HEK293 (cell line): ENCODE measurements around the gene PIGL.

Source experiments
- BCL11B ChIP-seq: fragments of 450-650 bp; formaldehyde crosslinking; IDR thresholded peaks from 2 replicates; pipeline ENCODE4 v1.5.1; 2016; ENCODE audit warnings: low read depth, missing biosample characterization, missing genetic modification characterization
- CTCF ChIP-seq: fragments of 450-650 bp; formaldehyde crosslinking; IDR thresholded peaks from 2 replicates; pipeline ENCODE4 v1.5.1; 2016; ENCODE audit warnings: missing biosample characterization, missing genetic modification characterization
- HOXA7 ChIP-seq: sonication (generic); formaldehyde crosslinking; IDR thresholded peaks from 2 replicates; pipeline ENCODE4 v1.8.1; 2022; ENCODE audit warnings: missing genetic modification reagents, borderline replicate concordance
- HOXD13 ChIP-seq: sonication (generic); formaldehyde crosslinking; IDR thresholded peaks from 2 replicates; pipeline ENCODE4 v1.8.0; 2022; ENCODE audit warnings: missing genetic modification reagents, borderline replicate concordance
- KLF17 ChIP-seq: fragments of 450-650 bp; formaldehyde crosslinking; IDR thresholded peaks from 2 replicates; pipeline ENCODE4 v1.5.1; 2016; ENCODE audit warnings: missing biosample characterization, missing genetic modification characterization
- PRDM1 ChIP-seq: fragments of 450-650 bp; formaldehyde crosslinking; IDR thresholded peaks from 2 replicates; pipeline ENCODE4; 2016; ENCODE audit warnings: missing biosample characterization, missing genetic modification characterization
- SALL2 ChIP-seq: fragments of 450-650 bp; formaldehyde crosslinking; IDR thresholded peaks from 2 replicates; pipeline ENCODE4 v1.5.0; 2017; ENCODE audit warnings: missing biosample characterization, mild to moderate bottlenecking, missing genetic modification characterization, borderline replicate concordance
- SP3 ChIP-seq: fragments of 450-650 bp; formaldehyde crosslinking; IDR thresholded peaks from 2 replicates; pipeline ENCODE4 v1.5.1; 2016; ENCODE audit warnings: missing biosample characterization, missing genetic modification characterization
- SP7 ChIP-seq: fragments of 450-650 bp; formaldehyde crosslinking; IDR thresholded peaks from 2 replicates; pipeline ENCODE4 v1.5.1; 2016; ENCODE audit warnings: missing biosample characterization, missing genetic modification characterization
- ZBTB11 ChIP-seq: fragments of 450-650 bp; formaldehyde crosslinking; conservative IDR thresholded peaks from 2 replicates; pipeline ENCODE4 v1.5.1; 2016; ENCODE audit warnings: low read depth, missing biosample characterization, missing genetic modification characterization
- ZBTB17 ChIP-seq: fragments of 450-650 bp; formaldehyde crosslinking; IDR thresholded peaks from 2 replicates; pipeline ENCODE4 v1.5.1; 2016; ENCODE audit warnings: missing biosample characterization, missing genetic modification characterization
- ZNF132 ChIP-seq: fragments of 450-650 bp; formaldehyde crosslinking; IDR thresholded peaks from 2 replicates; pipeline ENCODE4 v1.5.1; 2017; ENCODE audit warnings: missing biosample characterization, missing genetic modification characterization, borderline replicate concordance
- ZNF148 ChIP-seq: fragments of 450-650 bp; formaldehyde crosslinking; IDR thresholded peaks from 2 replicates; pipeline ENCODE4 v1.5.0; 2017; ENCODE audit warnings: missing biosample characterization, missing genetic modification characterization, borderline replicate concordance
- ZNF214 ChIP-seq: fragments of 450-650 bp; formaldehyde crosslinking; IDR thresholded peaks from 2 replicates; pipeline ENCODE4 v1.5.1; 2017; ENCODE audit warnings: missing biosample characterization, mild to moderate bottlenecking, missing genetic modification characterization, borderline replicate concordance
- ZNF26 ChIP-seq: fragments of 450-650 bp; formaldehyde crosslinking; IDR thresholded peaks from 2 replicates; pipeline ENCODE4 v1.5.1; 2016; ENCODE audit warnings: missing biosample characterization, missing genetic modification characterization
- ZNF266 ChIP-seq: fragments of 450-650 bp; formaldehyde crosslinking; IDR thresholded peaks from 2 replicates; pipeline ENCODE4 v1.5.1; 2016; ENCODE audit warnings: missing biosample characterization, missing genetic modification characterization, low read depth
- ZNF302 ChIP-seq: fragments of 450-650 bp; formaldehyde crosslinking; IDR thresholded peaks from 2 replicates; pipeline ENCODE4 v1.5.1; 2016; ENCODE audit warnings: missing biosample characterization, missing genetic modification characterization, low read depth
- ZNF335 ChIP-seq: fragments of 450-650 bp; formaldehyde crosslinking; conservative IDR thresholded peaks from 2 replicates; pipeline ENCODE4 v1.5.1; 2016; ENCODE audit warnings: missing biosample characterization, missing genetic modification characterization
- ZNF350 ChIP-seq: fragments of 450-650 bp; formaldehyde crosslinking; IDR thresholded peaks from 2 replicates; pipeline ENCODE4 v1.5.0; 2017; ENCODE audit warnings: missing biosample characterization, mild to moderate bottlenecking, missing genetic modification characterization
- ZNF354C ChIP-seq: fragments of 450-650 bp; formaldehyde crosslinking; IDR thresholded peaks from 2 replicates; pipeline ENCODE4 v1.5.1; 2016; ENCODE audit warnings: missing biosample characterization, missing genetic modification characterization, low read depth, borderline replicate concordance
- ZNF530 ChIP-seq: fragments of 450-650 bp; formaldehyde crosslinking; IDR thresholded peaks from 2 replicates; pipeline ENCODE4 v1.5.1; 2016; ENCODE audit warnings: low read depth, missing biosample characterization, missing genetic modification characterization
- ZNF610 ChIP-seq: fragments of 450-650 bp; formaldehyde crosslinking; IDR thresholded peaks from 2 replicates; pipeline ENCODE4 v1.5.1; 2016; ENCODE audit warnings: missing biosample characterization, missing genetic modification characterization, borderline replicate concordance
- ZNF621 ChIP-seq: fragments of 450-650 bp; formaldehyde crosslinking; IDR thresholded peaks from 2 replicates; pipeline ENCODE4 v1.5.1; 2017; ENCODE audit warnings: missing biosample characterization, missing genetic modification characterization
- ZNF623 ChIP-seq: fragments of 450-650 bp; formaldehyde crosslinking; IDR thresholded peaks from 2 replicates; pipeline ENCODE4 v1.5.1; 2016; ENCODE audit warnings: missing biosample characterization, missing genetic modification characterization
- ZNF626 ChIP-seq: fragments of 450-650 bp; sonication (Bioruptor Pico); formaldehyde crosslinking; IDR thresholded peaks from 2 replicates; pipeline ENCODE4 v1.5.1; 2018; ENCODE audit warnings: missing biosample characterization, missing genetic modification characterization, inconsistent platforms
- ZNF837 ChIP-seq: fragments of 450-650 bp; formaldehyde crosslinking; IDR thresholded peaks from 2 replicates; pipeline ENCODE4 v1.5.1; 2016; ENCODE audit warnings: missing biosample characterization, missing genetic modification characterization
- ZSCAN4 ChIP-seq: fragments of 450-650 bp; formaldehyde crosslinking; IDR thresholded peaks from 2 replicates; pipeline ENCODE4 v1.5.1; 2017; ENCODE audit warnings: missing biosample characterization, missing genetic modification characterization

The PIGL gene

GRCh38 chr17:16353317-16354174, 136.5 kb downstream of the PIGL start, which contains the start of gene CENPV (continued):
- TF ChIP-seq ZNF354C (no peak), ZNF530 (no peak), ZNF623 (tag by site-specific recombination) (no peak), HOXD13 (CRISPR knock-in tag) (no peak), ZNF214 (no peak), ZSCAN4 (tag by site-specific recombination) (no peak), SP3 (tag by site-specific recombination) (no peak), SP7 (tag by site-specific recombination) (0 out of 2 replicates have a peak, but pooled peaks have one; percentile 51), ZNF621 (tag by site-specific recombination) (no peak), KLF17 (tag by site-specific recombination) (no peak), SALL2 (tag by site-specific recombination) (no peak), ZNF626 (no peak), ZNF837 (tag by site-specific recombination) (no peak), CTCF (tag by site-specific recombination) (peak; percentile 19; the same call in 1 of the 2 replicates), PRDM1 (tag by site-specific recombination) (no peak), ZNF148 (tag by site-specific recombination) (no peak), ZNF266 (tag by site-specific recombination) (no peak), ZBTB17 (tag by site-specific recombination) (peak; percentile 44; the same call in 1 of the 2 replicates), ZNF335 (tag by site-specific recombination) (peak; percentile 91), ZNF26 (tag by site-specific recombination) (no peak), ZNF302 (tag by site-specific recombination) (no peak), ZNF350 (tag by site-specific recombination) (no peak), ZNF132 (tag by site-specific recombination) (no peak), ZBTB11 (tag by site-specific recombination) (no peak), BCL11B (no peak), ZNF610 (tag by site-specific recombination) (no peak), HOXA7 (no peak)
